Cerebellar nuclear complex (tissue), 1 donor: ENCODE results near the gene CC2D2B.
"Not testable (repeated sequence)": the region's sequence is repeated elsewhere in the genome, so short reads cannot be mapped to it uniquely, and the experiment has no call there.

ENCODE experiments used
- DNase-seq, 2 experiments: peaks; one replicate each; lab custom pipeline; 2025; lab: John Stamatoyannopoulos, UW

Gene CC2D2B

GRCh38 chr10:96023168-96023567 is 115.4 kb downstream of the CC2D2B start:
- no peak for DNase-seq

- no peak for DNase-seq
Observed at GRCh38 chr10:96025566-96025965, 117.8 kb downstream of the CC2D2B start.

GRCh38 chr10:96034625-96035024 is 126.8 kb downstream of the CC2D2B start:
- no peak for DNase-seq

- no peak for DNase-seq
Observed at GRCh38 chr10:96038476-96039387, 131.0 kb downstream of the CC2D2B start.

- DNase-seq, result no peak
Observed at GRCh38 chr10:96041146-96041545, 133.4 kb downstream of the CC2D2B start.

GRCh38 chr10:96043033-96043892 is 135.5 kb downstream of the CC2D2B start, which contains the start of gene CCNJ:
Gene CCNJ, plus strand, starts transcription at chr10:96043583. Its CDS starts 811 bp downstream, at chr10:96044394.
- peak in 1 of 2 experiments; percentile 52 for DNase-seq

- DNase-seq, result no peak
Observed at GRCh38 chr10:96043893-96044715, 136.3 kb downstream of the CC2D2B start.

GRCh38 chr10:96044736-96045135 is 137.0 kb downstream of the CC2D2B start:
- DNase-seq, result no peak

GRCh38 chr10:96046546-96046945 is 138.8 kb downstream of the CC2D2B start:
- no peak for DNase-seq

- DNase-seq, result no peak
Observed at GRCh38 chr10:96047004-96047649, 139.4 kb downstream of the CC2D2B start.

GRCh38 chr10:96047925-96048324 is 140.2 kb downstream of the CC2D2B start:
- DNase-seq, result not testable (repeated sequence)

- no peak for DNase-seq
Observed at GRCh38 chr10:96049340-96049739, 141.6 kb downstream of the CC2D2B start.

GRCh38 chr10:96053985-96054384 is 146.2 kb downstream of the CC2D2B start:
- DNase-seq, result no peak

GRCh38 chr10:96056787-96057186 is 149.0 kb downstream of the CC2D2B start:
- no peak for DNase-seq

- no peak for DNase-seq
Observed at GRCh38 chr10:96061232-96061631, 153.5 kb downstream of the CC2D2B start.

- no peak for DNase-seq
Observed at GRCh38 chr10:96072674-96073073, 164.9 kb downstream of the CC2D2B start.

- DNase-seq, result no peak
Observed at GRCh38 chr10:96073722-96074121, 165.9 kb downstream of the CC2D2B start.

- DNase-seq, result no peak
Observed at GRCh38 chr10:96074776-96075175, 167.0 kb downstream of the CC2D2B start.

- no peak for DNase-seq
Observed at GRCh38 chr10:96075977-96076376, 168.2 kb downstream of the CC2D2B start.

GRCh38 chr10:96077156-96077555 is 169.4 kb downstream of the CC2D2B start:
- no peak for DNase-seq

- no peak for DNase-seq
Observed at GRCh38 chr10:96082153-96082552, 174.4 kb downstream of the CC2D2B start.
